ENCODE results near the gene TRIM45.

TRIM45 gene

GRCh38 chr1:117067533-117068370, 53.8 kb downstream of the TRIM45 start:
- no peak overlapping the region for H3K4me3 ChIP-seq (ENCODE audit: control insufficient read depth, low read depth, low read length)
- TF ChIP-seq, protein P1, sequence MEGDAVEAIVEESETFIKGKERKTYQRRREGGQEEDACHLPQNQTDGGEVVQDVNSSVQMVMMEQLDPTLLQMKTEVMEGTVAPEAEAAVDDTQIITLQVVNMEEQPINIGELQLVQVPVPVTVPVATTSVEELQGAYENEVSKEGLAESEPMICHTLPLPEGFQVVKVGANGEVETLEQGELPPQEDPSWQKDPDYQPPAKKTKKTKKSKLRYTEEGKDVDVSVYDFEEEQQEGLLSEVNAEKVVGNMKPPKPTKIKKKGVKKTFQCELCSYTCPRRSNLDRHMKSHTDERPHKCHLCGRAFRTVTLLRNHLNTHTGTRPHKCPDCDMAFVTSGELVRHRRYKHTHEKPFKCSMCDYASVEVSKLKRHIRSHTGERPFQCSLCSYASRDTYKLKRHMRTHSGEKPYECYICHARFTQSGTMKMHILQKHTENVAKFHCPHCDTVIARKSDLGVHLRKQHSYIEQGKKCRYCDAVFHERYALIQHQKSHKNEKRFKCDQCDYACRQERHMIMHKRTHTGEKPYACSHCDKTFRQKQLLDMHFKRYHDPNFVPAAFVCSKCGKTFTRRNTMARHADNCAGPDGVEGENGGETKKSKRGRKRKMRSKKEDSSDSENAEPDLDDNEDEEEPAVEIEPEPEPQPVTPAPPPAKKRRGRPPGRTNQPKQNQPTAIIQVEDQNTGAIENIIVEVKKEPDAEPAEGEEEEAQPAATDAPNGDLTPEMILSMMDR (conservative IDR thresholded peaks at IDR 0.05; ENCODE audit: control insufficient read depth, insufficient read depth, low read depth, low read length) = peak; percentile 82
- DNase-seq (ENCODE audit: low read depth) = peak; percentile 70

GRCh38 chr1:117066367-117066766, 55.2 kb downstream of the TRIM45 start:
- TF ChIP-seq, protein P1 (conservative IDR thresholded peaks at IDR 0.05; ENCODE audit: control insufficient read depth, insufficient read depth, low read depth, low read length) = no peak
- H3K4me3 ChIP-seq (ENCODE audit: control insufficient read depth, low read depth, low read length) = no peak overlapping the region
- no peak for DNase-seq (ENCODE audit: low read depth)

DNA sequence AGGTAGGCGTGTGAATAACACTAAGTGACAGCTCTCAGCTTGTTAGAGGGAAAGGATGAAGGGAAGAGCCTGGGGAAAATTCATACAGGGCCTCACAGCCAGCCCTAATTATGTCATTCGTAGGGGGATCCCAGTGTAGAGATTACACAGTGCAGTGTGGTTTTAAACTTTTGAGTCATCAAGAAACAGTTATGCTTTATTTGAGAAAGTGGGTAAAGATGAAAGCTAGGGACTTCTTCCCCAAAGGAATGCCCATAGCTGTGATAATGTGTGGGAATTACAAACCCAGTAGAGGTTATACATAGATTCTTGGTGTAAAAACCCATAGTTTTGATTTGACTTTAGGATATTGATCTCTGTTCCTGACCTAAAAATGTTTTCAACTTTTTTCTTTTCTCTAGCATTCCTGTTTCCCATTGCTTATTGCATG, 59.5 kb downstream of the TRIM45 start:
- H3K4me3 ChIP-seq (ENCODE audit: control insufficient read depth, low read depth, low read length) = no peak overlapping the region
- TF ChIP-seq, protein P1 (conservative IDR thresholded peaks at IDR 0.05; ENCODE audit: control insufficient read depth, insufficient read depth, low read depth, low read length) = no peak
- peak; percentile 72 for DNase-seq (ENCODE audit: low read depth)
